ENCODE data around the gene AUTS2. TPM values are rescaled to one million over a fixed set of nuclear protein-coding genes. Genes with fewer than 3 reads are reported as not detected.

Gene AUTS2
- total RNA-seq, 1 experiment from 2014 or later: 2.5 TPM

DNA sequence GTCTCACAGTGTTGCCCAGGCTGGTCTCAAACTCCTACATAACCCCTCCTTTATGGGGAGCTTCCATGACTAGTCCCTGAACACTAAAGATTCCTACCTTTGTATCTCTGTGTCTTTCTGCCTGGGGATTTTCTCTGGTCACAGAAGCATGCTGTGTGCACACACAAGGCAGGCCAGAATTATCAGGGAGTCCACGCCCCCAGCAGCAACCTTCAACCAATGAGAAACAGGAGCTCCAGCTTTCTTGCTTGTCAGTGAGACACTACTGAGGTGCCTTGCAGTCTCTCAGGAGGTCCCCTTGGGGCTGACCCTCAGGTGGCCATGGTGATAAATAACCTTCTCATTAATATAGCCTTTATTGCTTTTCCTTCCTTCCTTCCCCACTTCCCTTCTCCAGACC is 45.1 kb upstream of the AUTS2 start:
- ChIA-PET CTCF (no interaction called here), POLR2A (no interaction called here)
- no peak for DNase-seq (ENCODE audit: low read depth, low spot score)
- no peak for TF ChIP-seq TCF7L2 (IDR thresholded peaks at IDR 0.05; ENCODE audit: low read depth, low read length)
- TF ChIP-seq CTCF (IDR thresholded peaks at IDR 0.05): no peak
- TF ChIP-seq REST (IDR thresholded peaks at IDR 0.05; ENCODE audit: insufficient read depth in 1 of 2, low read depth in 2 of 2, low read length in 1 of 2): no peak
- TF ChIP-seq SIN3A (IDR thresholded peaks at IDR 0.05; ENCODE audit: borderline replicate concordance, insufficient read depth, low read depth, low read length): no peak
- no peak for TF ChIP-seq POLR2AphosphoS5 (IDR thresholded peaks at IDR 0.05; ENCODE audit: low read depth, low read length)
- BruUV-seq (replicated peaks): no TSS peak
- no peaks in the 10 kb centered on the region for H3K9me3 ChIP-seq (ENCODE audit: control insufficient read depth, insufficient read depth, low read depth, low read length)
- in situ Hi-C loops (cut with HindIII; ENCODE audit: low pct_unique_long_range_greater_than_20kb, low sequenced_read_pairs) (no loop called here), intact Hi-C loops (cut with micrococcal nuclease; ENCODE audit: unreplicated experiment) (no loop called here)
- no peak overlapping the region for H3K27ac ChIP-seq (ENCODE audit: low read length)
- H3K4me3 ChIP-seq (ENCODE audit: low read depth in 2 of 2, low read length in 2 of 2): no peak overlapping the region
- H3K36me3 ChIP-seq (ENCODE audit: control insufficient read depth, insufficient read depth, low read length): no peaks in the 10 kb centered on the region
- no peaks in the 10 kb centered on the region for H3K27me3 ChIP-seq (ENCODE audit: control insufficient read depth, insufficient read depth, low read length)
- H3K4me1 ChIP-seq (ENCODE audit: control insufficient read depth, insufficient read depth, low read length): no peaks in the 10 kb centered on the region
- no peak for ATAC-seq

DNA sequence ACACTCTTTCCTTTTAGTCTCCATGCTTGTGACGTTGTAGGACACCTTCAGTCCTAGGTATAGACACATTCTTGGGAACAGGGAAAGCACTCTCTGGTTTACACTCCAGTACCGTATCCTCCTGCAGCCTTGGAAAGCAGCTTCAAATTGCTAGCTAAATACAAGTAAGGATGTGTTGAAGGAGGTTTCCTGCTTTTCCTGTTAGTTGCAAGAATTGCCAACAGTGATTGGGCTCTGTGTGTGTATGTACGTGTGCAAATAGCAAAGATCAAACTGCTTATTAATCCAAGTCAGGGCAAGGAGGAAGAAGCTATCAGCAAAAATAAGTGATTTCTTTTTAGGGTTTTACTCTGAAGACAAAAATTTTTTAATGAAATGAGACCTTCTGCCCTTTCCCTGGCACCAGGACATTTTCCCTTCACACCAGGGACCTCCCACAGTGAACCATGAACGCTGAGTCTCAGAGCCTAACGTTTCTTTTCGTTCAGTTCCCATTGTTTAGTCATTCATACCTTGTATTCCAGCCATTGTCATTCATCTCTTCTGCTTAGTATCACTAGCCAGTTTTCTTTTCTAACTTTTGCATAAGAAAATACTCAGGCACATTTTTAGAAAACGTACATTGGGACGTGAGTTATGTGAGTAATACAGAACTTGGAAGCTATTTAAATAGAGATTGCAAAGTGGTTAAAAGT is 36.9 kb upstream of the AUTS2 start:
- no TSS peak for BruUV-seq (replicated peaks)
- Histone ChIP-seq H3K4me3 (ENCODE audit: low read depth in 2 of 2, low read length in 2 of 2) (no peak overlapping the region), H3K36me3 (ENCODE audit: control insufficient read depth, insufficient read depth, low read length) (no peaks in the 10 kb centered on the region), H3K27me3 (ENCODE audit: control insufficient read depth, insufficient read depth, low read length) (no peaks in the 10 kb centered on the region), H3K4me1 (ENCODE audit: control insufficient read depth, insufficient read depth, low read length) (no peaks in the 10 kb centered on the region), H3K9me3 (ENCODE audit: control insufficient read depth, insufficient read depth, low read depth, low read length) (no peaks in the 10 kb centered on the region), H3K27ac (ENCODE audit: low read length) (no peak overlapping the region)
- in situ Hi-C loops (cut with HindIII; ENCODE audit: low pct_unique_long_range_greater_than_20kb, low sequenced_read_pairs) (no loop called here), intact Hi-C loops (cut with micrococcal nuclease; ENCODE audit: unreplicated experiment) (no loop called here)
- ChIA-PET POLR2A (no interaction called here), CTCF (no interaction called here)
- no peak for TF ChIP-seq SIN3A (IDR thresholded peaks at IDR 0.05; ENCODE audit: borderline replicate concordance, insufficient read depth, low read depth, low read length)
- no peak for TF ChIP-seq CTCF (IDR thresholded peaks at IDR 0.05)
- no peak for TF ChIP-seq TCF7L2 (IDR thresholded peaks at IDR 0.05; ENCODE audit: low read depth, low read length)
- ATAC-seq: no peak
- DNase-seq (ENCODE audit: low read depth, low spot score): no peak

Measured in Panc1 (cell line).